NB4 (cell line): ENCODE results near the gene TGFA.

Experiments
- CTCF ChIP-seq: IDR thresholded peaks from one replicate; pipeline ENCODE4 v1.5.1; 2012; ENCODE audit warnings: low read depth, low read length
- MAX ChIP-seq: IDR thresholded peaks from 2 replicates; pipeline ENCODE4 v1.6.1; 2011; ENCODE audit warnings: low read depth, low read length
- MYC ChIP-seq: IDR thresholded peaks from 2 replicates; pipeline ENCODE4 v1.6.1; 2011; ENCODE audit warnings: low read depth, low read length
- POLR2A ChIP-seq: IDR thresholded peaks from 2 replicates; pipeline ENCODE4 v1.6.1; 2011; ENCODE audit warnings: mild to moderate bottlenecking; ENCODE audit not compliant: insufficient read length; ENCODE audit errors: extremely low read depth

GRCh38 chr2:70471129-70471528 is 82.5 kb downstream of the TGFA start:
- TF ChIP-seq CTCF: peak; percentile 15
- no peak for TF ChIP-seq POLR2A
- TF ChIP-seq MAX: peak; percentile 76
- TF ChIP-seq MYC: peak; percentile 45; the same call in 1 of the 2 replicates
